PC-9 (cell line): ENCODE data around the gene HS3ST2.

ENCODE experiments used
- CTCF ChIP-seq: fragments of 200-600 bp; sonication (generic); conservative IDR thresholded peaks from 2 replicates; pipeline ENCODE4 v1.6.1; 2017; ENCODE audit warnings: mixed run types, antibody characterized with exemption, mild to moderate bottlenecking, moderate library complexity
- EZH2 ChIP-seq: fragments of 200-600 bp; sonication (generic); IDR thresholded peaks from 2 replicates; pipeline ENCODE4 v1.8.0; 2017; ENCODE audit warnings: antibody characterized with exemption, low read depth

GRCh38 chr16:22888791-22889190 is 74.8 kb downstream of the HS3ST2 start:
- TF ChIP-seq CTCF (no peak), EZH2 (no peak)
